Breast epithelium (tissue), 4 donors: ENCODE measurements around the gene ARHGAP15. TPM values are rescaled to one million over a fixed set of nuclear protein-coding genes. Genes with fewer than 3 reads are reported as not detected.

ENCODE experiments used
- DNase-seq, 2 donors: peaks; one replicate each; pipeline ENCODE4 v3.0.0-alpha.2; 2019; ENCODE audit warnings: low spot score in 2 of 2
- H3K27ac ChIP-seq, 2 donors: fragments of 200-600 bp; sonication (generic) in 1 of 2; one replicate each; pipeline ENCODE4 v1.5.1; 2016 to 2019; ENCODE audit warnings: mild to moderate bottlenecking in 1 of 2
- H3K27me3 ChIP-seq, 2 donors: fragments of 200-600 bp; sonication (generic) in 1 of 2; one replicate each; pipeline versions ENCODE4 v1.5.1 to v1.6.0; 2017 to 2019; ENCODE audit warnings: control low read depth in 1 of 2, mild to moderate bottlenecking in 1 of 2
- H3K36me3 ChIP-seq: fragments of 200-600 bp; one replicate; pipeline ENCODE4 v1.5.1; 2019
- H3K4me1 ChIP-seq, 2 donors: fragments of 200-600 bp; sonication (generic); one replicate each; pipeline ENCODE4 v1.5.1; 2016 to 2019; ENCODE audit warnings: control low read depth in 1 of 2
- H3K4me3 ChIP-seq, 3 donors: fragments of 200-600 bp; sonication (generic); 1 replicate in 2 of 3; 2 replicates in 1 of 3; pipeline ENCODE4 v1.5.1; 2016 to 2019; ENCODE audit warnings: mild to moderate bottlenecking in 3 of 3, moderate library complexity in 2 of 3
- H3K9me3 ChIP-seq, 2 donors: fragments of 200-600 bp; sonication (generic) in 1 of 2; one replicate each; pipeline ENCODE4 v1.5.1; 2016 to 2019; ENCODE audit warnings: control low read depth in 1 of 2
- POLR2A ChIP-seq: fragments of 450-650 bp; IDR thresholded peaks from one replicate; pipeline ENCODE4 v1.6.1; 2016; ENCODE audit warnings: antibody characterized with exemption, mild to moderate bottlenecking, moderate library complexity
- POLR2AphosphoS5 ChIP-seq, 3 donors: sonication (generic); formaldehyde crosslinking; IDR thresholded peaks; one replicate each; pipeline ENCODE4 v1.6.1; 2017; ENCODE audit warnings: antibody characterized with exemption in 3 of 3
- intact Hi-C: fragments of 100-400 bp; cut with DNase I; formaldehyde crosslinking; loops from one replicate; pipeline ENCODE4 v1.15.1; 2023; ENCODE audit warnings: low total_unique reads
- total RNA-seq, 3 donors: library from RNA; depleted of rRNA; stranded (reverse); fragments of >200 nt; gene quantifications; one replicate each; pipeline ENCODE4 v1.1.0, GENCODE V29; 2016
- TF ChIP-seq, protein P1 (sequence below), 3 donors: fragments of 450-650 bp; IDR thresholded peaks; one replicate each; pipeline ENCODE4 v1.5.1; 2016 to 2017; ENCODE audit warnings: antibody characterized with exemption in 3 of 3, mild to moderate bottlenecking in 3 of 3, moderate library complexity in 3 of 3

ARHGAP15 gene
- total RNA-seq, 3 donors from 2014 or later, result 8.9 to 13.4 (median 10.7) TPM

DNA sequence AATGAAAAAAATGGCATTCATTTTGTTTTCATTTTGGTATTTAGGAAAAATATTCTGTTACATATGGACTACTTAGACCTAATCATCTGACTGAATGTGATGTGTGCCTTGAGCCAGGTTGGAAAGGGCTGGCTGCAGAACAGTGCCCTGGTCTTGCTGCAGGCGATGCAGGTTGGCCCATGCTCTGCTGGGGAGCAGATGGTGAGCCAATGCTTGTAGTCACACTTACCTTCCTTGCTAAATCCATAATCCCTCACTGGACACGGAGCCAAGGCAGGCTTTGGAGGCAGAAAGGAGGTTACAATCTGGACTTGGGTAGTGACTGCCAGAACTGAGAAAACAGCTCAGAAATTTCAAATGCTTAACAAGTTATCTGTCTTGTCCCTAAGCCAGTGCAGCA, 228.7 kb downstream of the ARHGAP15 start:
- H3K27me3 ChIP-seq, result no peaks in the 10 kb centered on the region
- no peaks in the 10 kb centered on the region for H3K9me3 ChIP-seq
- H3K27ac ChIP-seq, result no peak overlapping the region
- no peak overlapping the region for H3K4me3 ChIP-seq
- intact Hi-C loops, result no loop called here
- H3K4me1 ChIP-seq, result no peaks in the 10 kb centered on the region
- TF ChIP-seq POLR2AphosphoS5 (IDR thresholded peaks at IDR 0.05) (no peak), POLR2A (no peak)
- TF ChIP-seq, protein P1, sequence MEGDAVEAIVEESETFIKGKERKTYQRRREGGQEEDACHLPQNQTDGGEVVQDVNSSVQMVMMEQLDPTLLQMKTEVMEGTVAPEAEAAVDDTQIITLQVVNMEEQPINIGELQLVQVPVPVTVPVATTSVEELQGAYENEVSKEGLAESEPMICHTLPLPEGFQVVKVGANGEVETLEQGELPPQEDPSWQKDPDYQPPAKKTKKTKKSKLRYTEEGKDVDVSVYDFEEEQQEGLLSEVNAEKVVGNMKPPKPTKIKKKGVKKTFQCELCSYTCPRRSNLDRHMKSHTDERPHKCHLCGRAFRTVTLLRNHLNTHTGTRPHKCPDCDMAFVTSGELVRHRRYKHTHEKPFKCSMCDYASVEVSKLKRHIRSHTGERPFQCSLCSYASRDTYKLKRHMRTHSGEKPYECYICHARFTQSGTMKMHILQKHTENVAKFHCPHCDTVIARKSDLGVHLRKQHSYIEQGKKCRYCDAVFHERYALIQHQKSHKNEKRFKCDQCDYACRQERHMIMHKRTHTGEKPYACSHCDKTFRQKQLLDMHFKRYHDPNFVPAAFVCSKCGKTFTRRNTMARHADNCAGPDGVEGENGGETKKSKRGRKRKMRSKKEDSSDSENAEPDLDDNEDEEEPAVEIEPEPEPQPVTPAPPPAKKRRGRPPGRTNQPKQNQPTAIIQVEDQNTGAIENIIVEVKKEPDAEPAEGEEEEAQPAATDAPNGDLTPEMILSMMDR (IDR thresholded peaks at IDR 0.05), result no peak
- DNase-seq, result no peak
- H3K36me3 ChIP-seq, result no peaks in the 10 kb centered on the region

- TF ChIP-seq, protein P1 (IDR thresholded peaks at IDR 0.05), result no peak
- TF ChIP-seq POLR2AphosphoS5 (IDR thresholded peaks at IDR 0.05) (no peak), POLR2A (no peak)
- no peak for DNase-seq
- H3K4me1 ChIP-seq, result no peaks in the 10 kb centered on the region
- no peak overlapping the region for H3K27ac ChIP-seq
- H3K36me3 ChIP-seq, result no peaks in the 10 kb centered on the region
- intact Hi-C loops, result no loop called here
- H3K27me3 ChIP-seq, result no peaks in the 10 kb centered on the region
- no peak overlapping the region for H3K4me3 ChIP-seq
- H3K9me3 ChIP-seq, result no peaks in the 10 kb centered on the region
Measured at GRCh38 chr2:143361346-143361745, 232.1 kb downstream of the ARHGAP15 start.

GRCh38 chr2:143371616-143372015, 242.4 kb downstream of the ARHGAP15 start:
- intact Hi-C loops, result no loop called here
- Histone ChIP-seq H3K9me3 (no peaks in the 10 kb centered on the region), H3K36me3 (no peaks in the 10 kb centered on the region), H3K4me3 (no peak overlapping the region), H3K27ac (no peak overlapping the region), H3K4me1 (no peaks in the 10 kb centered on the region), H3K27me3 (no peaks in the 10 kb centered on the region)
- TF ChIP-seq, protein P1 (IDR thresholded peaks at IDR 0.05), result no peak
- TF ChIP-seq POLR2AphosphoS5 (IDR thresholded peaks at IDR 0.05) (no peak), POLR2A (no peak)
- no peak for DNase-seq

DNA sequence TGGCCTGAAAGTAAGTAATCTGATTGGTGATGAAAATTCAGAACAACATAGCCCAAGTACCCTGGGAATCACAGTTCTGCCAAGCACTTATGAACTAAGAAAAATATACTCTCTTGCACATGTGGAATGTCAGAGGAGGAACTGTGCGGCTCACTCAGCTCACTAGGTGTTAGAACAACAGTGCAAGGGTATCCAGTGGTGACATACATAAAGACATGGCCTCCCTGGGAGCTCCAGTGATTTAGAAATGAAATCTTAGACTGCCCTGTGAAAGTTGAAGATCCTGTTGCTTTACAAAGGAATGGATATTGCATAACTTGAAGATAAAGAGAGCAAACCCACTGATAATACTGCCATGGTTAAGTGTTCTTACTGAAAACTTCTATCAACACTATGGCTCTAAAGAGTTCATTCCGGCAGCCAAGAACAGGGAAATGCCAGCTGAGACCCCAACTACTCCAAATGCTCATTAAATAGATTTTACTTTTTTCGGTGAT, 246.2 kb downstream of the ARHGAP15 start:
- intact Hi-C loops, result no loop called here
- Histone ChIP-seq H3K9me3 (no peaks in the 10 kb centered on the region), H3K4me1 (no peaks in the 10 kb centered on the region), H3K27me3 (no peaks in the 10 kb centered on the region), H3K27ac (no peak overlapping the region), H3K36me3 (no peaks in the 10 kb centered on the region), H3K4me3 (no peak overlapping the region)
- no peak for DNase-seq
- TF ChIP-seq POLR2A (no peak), POLR2AphosphoS5 (IDR thresholded peaks at IDR 0.05) (no peak)
- TF ChIP-seq, protein P1 (IDR thresholded peaks at IDR 0.05), result no peak

GRCh38 chr2:143378996-143379395, 249.8 kb downstream of the ARHGAP15 start:
- H3K27ac ChIP-seq, result no peak overlapping the region
- no peak overlapping the region for H3K4me3 ChIP-seq
- no peaks in the 10 kb centered on the region for H3K27me3 ChIP-seq
- no peaks in the 10 kb centered on the region for H3K4me1 ChIP-seq
- TF ChIP-seq POLR2A, result no peak
- TF ChIP-seq, protein P1 (IDR thresholded peaks at IDR 0.05), result no peak
- no peak for TF ChIP-seq POLR2AphosphoS5 (IDR thresholded peaks at IDR 0.05)
- no peaks in the 10 kb centered on the region for H3K9me3 ChIP-seq
- H3K36me3 ChIP-seq, result no peaks in the 10 kb centered on the region
- DNase-seq, result no peak
- intact Hi-C loops, result no loop called here
